Fibroblast of upper back skin (primary cell): ENCODE results near the gene TSEN2.
"Not testable (repeated sequence)": the region's sequence is repeated elsewhere in the genome, so short reads cannot be mapped to it uniquely, and the experiment has no call there.

Experiments used
- DNase-seq: peaks from one replicate; pipeline ENCODE4 v3.0.0-alpha.2; 2013

Gene TSEN2

DNA sequence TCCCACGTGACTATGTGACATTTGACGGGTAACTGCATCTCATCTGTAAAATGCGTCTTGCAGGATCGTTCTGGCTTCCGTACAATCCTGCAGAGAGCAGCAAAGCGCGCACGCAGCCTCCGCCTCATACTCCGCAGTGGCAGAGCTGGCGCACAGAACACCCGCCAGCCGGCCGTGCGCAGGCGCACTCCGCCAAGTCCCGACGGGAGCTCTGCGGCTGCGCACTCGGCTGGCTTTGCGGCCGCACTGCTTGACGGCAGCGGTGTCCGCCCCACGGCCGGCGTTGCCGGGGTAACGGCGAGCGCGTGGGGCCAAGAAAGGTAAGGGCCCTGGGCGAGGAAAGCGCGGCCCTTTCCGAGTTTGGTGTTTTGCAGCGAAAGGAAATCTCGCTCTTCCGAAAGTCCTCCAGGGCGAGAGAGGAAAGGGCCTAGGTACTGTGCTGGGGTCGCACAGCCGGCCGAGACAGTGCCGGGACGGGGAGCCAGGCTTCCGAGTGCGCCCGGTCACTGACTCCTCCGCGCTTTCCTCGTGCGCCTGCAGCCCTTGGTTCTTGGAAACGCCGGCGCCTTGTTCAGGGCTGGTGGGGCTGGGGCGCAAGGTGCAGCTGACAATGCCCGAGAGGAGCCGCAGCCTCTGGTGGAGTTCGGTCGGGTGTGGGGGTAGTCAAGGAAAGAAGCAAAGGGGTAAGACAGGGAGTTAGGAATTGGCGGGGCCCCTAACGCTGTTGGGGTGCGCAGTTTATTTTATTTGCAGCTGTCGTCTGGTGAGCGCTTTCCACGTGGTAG is at the start of gene TSEN2:
TSEN2 (plus strand) TSS at position 283 of the 785 bp plus-strand sequence. CDS start 5,321 bp downstream, outside the sequence.
- DNase-seq = peak; percentile 92

GRCh38 chr3:12436514-12437220 is 47.6 kb upstream of the TSEN2 start:
- peak; percentile 92 for DNase-seq

DNA sequence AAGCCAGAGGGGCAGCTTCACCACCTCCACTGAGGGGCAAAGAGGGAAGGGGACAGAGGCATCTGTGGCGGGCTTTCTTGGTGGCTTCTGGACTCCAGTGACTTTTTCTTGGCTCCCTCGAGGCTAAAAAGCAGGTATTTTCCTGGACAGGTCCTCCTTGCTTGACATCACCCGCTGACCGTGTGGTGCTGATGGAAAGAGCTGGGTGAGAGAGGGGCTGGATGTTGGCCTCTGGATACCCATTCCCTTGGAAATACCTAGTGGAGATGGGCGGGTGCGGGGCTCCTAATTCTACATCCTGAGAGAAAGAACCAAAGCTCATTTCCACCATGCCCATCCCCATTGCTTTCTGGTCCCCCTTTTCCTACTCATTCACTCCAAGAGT is 47.1 kb upstream of the TSEN2 start:
- DNase-seq = no peak

DNA sequence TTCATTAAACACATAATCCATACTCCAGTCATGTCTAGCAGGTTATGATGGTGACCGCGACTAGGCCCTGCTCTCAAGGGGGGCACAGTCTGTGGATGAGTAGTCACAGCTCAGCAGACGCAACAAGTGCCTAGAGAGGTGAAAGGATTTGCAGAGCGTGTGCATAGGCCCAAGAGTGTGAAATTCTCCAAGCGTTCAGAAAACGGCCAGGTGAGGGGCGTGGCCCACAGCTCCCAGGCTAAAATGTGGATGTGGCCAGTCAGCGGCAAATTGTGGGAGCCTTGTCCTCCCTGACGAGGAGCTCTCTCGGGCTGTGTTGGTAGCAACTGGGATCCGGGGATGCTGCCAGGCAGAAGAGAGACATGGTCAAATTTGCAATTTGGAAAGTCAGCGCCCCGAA is 46.4 kb upstream of the TSEN2 start:
- no peak for DNase-seq

DNA sequence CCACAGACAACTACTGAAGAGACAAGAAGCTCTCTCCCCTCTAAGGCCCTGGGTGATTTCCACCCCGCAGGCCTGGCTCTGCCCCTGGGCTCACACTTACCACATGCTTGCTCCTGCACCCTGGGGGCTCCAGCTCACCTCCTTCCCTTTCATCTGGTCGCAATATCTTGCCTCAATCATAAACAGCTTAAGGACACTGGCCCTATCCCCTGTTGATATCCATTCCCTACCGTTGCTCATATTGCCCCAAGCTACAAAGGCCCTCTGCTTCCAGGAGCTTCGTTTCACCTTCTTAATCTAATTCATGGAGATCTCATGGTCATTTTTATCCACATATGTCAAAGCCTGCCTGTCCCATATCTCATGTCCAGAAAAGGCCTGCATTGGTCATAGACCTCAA is 46.0 kb upstream of the TSEN2 start:
- DNase-seq = no peak

- no peak for DNase-seq
Measured at GRCh38 chr3:12439161-12439940, 44.9 kb upstream of the TSEN2 start.

GRCh38 chr3:12440927-12441714 is 43.2 kb upstream of the TSEN2 start:
- DNase-seq = peak; percentile 86

GRCh38 chr3:12442654-12443501 is 41.4 kb upstream of the TSEN2 start:
- DNase-seq = no peak

GRCh38 chr3:12443781-12444522 is 40.3 kb upstream of the TSEN2 start:
- DNase-seq = no peak

- peak; percentile 7 for DNase-seq
Measured at GRCh38 chr3:12444582-12445471, 39.5 kb upstream of the TSEN2 start.

DNA sequence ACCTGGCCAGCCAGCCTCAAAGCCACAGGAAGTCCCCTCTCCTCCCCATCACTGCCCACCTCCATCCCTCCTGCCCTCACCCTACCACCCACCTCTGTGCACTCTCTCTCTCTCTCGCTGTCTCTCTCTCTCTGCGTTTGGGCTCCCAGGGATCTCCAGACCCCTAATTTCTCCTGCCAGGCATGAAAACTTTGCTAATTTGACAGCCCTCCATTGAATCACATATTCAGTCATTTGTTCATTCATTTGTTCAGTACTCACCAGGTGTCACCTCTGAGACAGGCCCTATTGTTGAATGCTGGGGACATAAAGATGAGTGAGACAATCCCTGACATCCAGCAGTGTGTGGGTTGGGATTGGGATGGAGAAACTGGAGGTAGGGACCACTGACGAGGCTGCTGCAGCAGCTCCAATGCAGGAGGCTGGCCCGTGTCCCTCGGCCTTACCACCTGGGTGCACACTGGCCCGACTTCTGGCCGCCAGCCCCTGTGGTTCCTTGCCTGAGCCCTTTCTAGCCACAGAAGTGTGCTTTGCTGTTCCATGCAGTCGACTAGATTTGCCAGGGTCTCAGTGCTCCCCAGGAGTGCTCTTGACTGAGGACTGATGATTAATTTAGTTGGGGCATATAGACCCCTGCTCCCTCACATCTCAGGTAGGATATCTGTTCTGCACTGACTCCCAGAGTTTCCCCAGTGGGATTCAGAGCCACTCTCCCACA is 38.6 kb upstream of the TSEN2 start:
- no peak for DNase-seq

DNA sequence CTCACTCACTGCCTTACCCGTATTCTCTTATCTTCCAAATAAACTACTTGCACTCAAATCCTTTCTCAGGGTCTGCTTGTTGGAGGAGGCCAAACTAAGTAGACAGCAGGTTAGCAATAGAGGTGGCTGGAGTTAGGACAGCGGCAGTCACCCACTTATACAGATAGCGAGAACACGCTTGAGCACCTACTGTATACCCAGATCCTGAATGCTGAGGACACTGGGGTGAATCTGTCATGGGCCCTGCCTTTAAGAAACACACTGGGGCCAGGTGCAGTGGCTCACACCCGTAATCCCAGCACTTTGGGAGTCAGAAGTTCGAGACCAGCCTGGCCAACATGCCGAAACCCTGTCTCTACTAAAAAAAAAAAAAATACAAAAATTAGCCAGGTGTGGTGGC is 38.0 kb upstream of the TSEN2 start:
- no peak for DNase-seq

- DNase-seq = no peak
Measured at GRCh38 chr3:12447075-12447474, 37.2 kb upstream of the TSEN2 start.

DNA sequence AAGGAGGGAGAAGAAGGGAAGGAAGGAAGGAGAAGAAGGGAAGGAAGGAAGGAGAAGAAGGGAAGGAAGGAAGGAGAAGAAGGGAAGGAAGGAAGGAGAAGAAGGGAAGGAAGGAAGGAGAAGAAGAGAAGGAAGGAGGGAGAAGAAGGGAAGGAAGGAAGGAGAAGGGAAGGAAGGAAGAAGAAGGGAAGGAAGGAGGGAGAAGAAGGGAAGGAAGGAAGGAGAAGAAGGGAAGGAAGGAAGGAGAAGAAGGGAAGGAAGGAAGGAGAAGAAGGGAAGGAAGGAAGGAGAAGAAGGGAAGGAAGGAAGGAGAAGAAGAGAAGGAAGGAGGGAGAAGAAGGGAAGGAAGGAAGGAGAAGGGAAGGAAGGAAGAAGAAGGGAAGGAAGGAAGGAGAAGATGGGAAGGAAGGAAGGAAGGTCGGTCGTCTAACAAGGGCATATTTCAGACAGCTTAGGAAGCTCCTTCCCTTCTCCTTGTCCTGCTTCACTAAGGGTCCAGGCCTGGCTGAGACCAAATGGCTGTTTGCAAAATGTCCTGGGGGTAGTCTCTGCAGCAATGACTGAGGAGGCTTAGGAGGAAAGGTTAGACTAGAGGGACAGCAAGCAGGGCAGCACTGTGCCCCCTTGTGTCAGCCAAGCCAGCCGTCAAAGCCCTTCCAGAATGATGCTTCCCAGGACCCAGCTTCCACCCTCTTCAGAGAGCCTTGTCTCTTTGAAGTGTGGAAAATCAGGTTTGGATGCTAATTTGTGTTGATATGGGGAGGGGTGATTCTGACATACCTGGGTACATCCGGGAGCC is 35.7 kb upstream of the TSEN2 start:
- not testable (repeated sequence) for DNase-seq

DNA sequence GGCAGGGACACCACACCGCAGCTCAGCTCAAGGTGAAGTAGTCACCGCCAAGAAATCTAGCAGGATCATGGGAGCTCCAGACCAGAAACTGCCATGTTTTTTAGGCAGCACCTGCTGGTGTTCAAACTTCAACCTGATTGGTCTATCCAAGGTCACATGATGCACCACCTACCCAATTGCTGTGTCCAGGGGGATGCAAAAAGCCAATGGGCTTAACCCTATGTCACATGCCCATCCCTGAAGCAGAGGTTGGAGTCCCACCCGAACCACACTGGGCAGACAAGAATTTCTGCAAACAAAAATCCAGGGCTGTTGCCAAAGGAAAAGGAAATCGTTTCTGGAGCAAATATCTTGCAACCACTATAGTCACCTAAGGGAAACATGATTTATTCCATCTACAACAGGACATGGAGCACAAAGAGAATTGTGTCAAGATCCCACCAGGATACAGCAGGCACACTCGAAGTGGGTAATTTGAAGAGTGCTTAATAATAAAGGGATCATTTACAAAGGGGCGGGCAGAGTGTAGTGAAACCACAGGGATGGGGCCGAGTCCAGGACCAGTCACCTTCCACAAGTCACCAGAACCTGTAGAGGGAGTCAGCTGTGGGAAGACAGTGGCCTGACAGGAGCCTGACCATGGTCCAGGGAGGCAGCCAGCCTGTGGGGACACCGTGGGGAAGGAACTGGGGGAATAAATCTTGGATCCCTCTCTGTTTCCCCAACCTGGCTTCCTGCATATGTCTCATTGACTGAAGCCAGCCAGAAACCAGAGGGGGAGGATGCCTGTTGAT is 34.2 kb upstream of the TSEN2 start:
- DNase-seq = no peak

DNA sequence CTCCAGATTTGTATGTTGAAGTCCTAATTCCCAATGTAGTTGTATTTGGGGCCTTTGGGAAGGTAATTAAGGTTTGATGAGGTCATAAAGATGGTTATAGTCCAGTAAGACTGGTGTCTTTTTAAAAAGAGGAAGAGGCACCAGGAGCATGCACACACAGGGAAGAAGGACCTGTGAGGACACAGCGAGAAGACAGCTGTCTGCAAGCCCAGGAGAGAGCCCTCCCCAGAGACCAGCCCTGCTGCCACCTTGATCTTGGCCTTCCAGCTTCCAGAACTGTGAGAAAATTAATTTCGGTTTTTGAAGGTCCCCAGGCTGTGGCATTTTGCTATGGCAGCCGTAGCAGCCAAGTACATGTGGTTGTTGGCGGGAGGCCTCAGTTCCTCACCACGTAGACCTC is 32.8 kb upstream of the TSEN2 start:
- no peak for DNase-seq

GRCh38 chr3:12451960-12452359 is 32.3 kb upstream of the TSEN2 start:
- DNase-seq = no peak
